Parathyroid adenoma (tissue), 2 donors: ENCODE data around the gene TRIM42.

Experiments
- H2AFZ ChIP-seq: fragments of 300-600 bp; sonication (generic); one replicate; pipeline ENCODE4 v1.7.0; 2017; ENCODE audit warnings: antibody characterized with exemption, mild to moderate bottlenecking
- H3K27ac ChIP-seq: fragments of 300-600 bp; sonication (generic); one replicate; pipeline ENCODE4 v1.7.0; 2017
- H3K27me3 ChIP-seq: fragments of 300-600 bp; sonication (generic); one replicate; pipeline ENCODE4 v1.7.0; 2017; ENCODE audit warnings: low read length; ENCODE audit not compliant: control insufficient read depth, insufficient read depth
- H3K36me3 ChIP-seq: fragments of 300-600 bp; sonication (generic); one replicate; pipeline ENCODE4 v1.7.0; 2017; ENCODE audit warnings: low read length; ENCODE audit not compliant: control insufficient read depth, insufficient read depth
- H3K4me1 ChIP-seq: fragments of 300-600 bp; sonication (generic); one replicate; pipeline ENCODE4 v1.7.0; 2017; ENCODE audit warnings: control low read depth
- H3K4me2 ChIP-seq: fragments of 300-600 bp; sonication (generic); one replicate; pipeline ENCODE4 v1.7.0; 2017; ENCODE audit warnings: low read length
- H3K4me3 ChIP-seq: fragments of 300-600 bp; sonication (generic); one replicate; pipeline ENCODE4 v1.7.0; 2017; ENCODE audit warnings: low read depth, low read length
- H3K79me2 ChIP-seq: fragments of 300-600 bp; sonication (generic); one replicate; pipeline ENCODE4 v1.7.0; 2017; ENCODE audit warnings: control low read depth
- H3K9ac ChIP-seq: fragments of 300-600 bp; sonication (generic); one replicate; pipeline ENCODE4 v1.7.0; 2017; ENCODE audit warnings: mild to moderate bottlenecking
- H3K9me3 ChIP-seq: fragments of 300-600 bp; sonication (generic); one replicate; pipeline ENCODE4 v1.7.0; 2017; ENCODE audit warnings: low read length; ENCODE audit not compliant: control insufficient read depth
- CTCF ChIP-seq: fragments of 300-600 bp; sonication (generic); IDR thresholded peaks from one replicate; pipeline ENCODE4 v1.7.0; 2017; ENCODE audit warnings: antibody characterized with exemption, mild to moderate bottlenecking
- donor health status: primary hyperparathyroidism.

Gene TRIM42

GRCh38 chr3:140724856-140725812 lies 47.3 kb downstream of the TRIM42 start:
- Histone ChIP-seq H3K4me1 (no peaks in the 10 kb centered on the region), H3K27ac (no peak overlapping the region), H3K36me3 (no peaks in the 10 kb centered on the region), H2AFZ (no peak overlapping the region), H3K27me3 (no peaks in the 10 kb centered on the region), H3K79me2 (no peaks in the 10 kb centered on the region), H3K9ac (no peak overlapping the region), H3K9me3 (no peaks in the 10 kb centered on the region), H3K4me2 (no peak overlapping the region), H3K4me3 (no peak overlapping the region)
- TF ChIP-seq CTCF = no peak

- Histone ChIP-seq H3K4me2 (no peak overlapping the region), H3K27ac (no peak overlapping the region), H3K27me3 (no peaks in the 10 kb centered on the region), H3K4me3 (no peak overlapping the region), H3K36me3 (no peaks in the 10 kb centered on the region), H3K9me3 (no peaks in the 10 kb centered on the region), H3K4me1 (no peaks in the 10 kb centered on the region), H3K79me2 (no peaks in the 10 kb centered on the region), H2AFZ (no peak overlapping the region), H3K9ac (no peak overlapping the region)
- TF ChIP-seq CTCF = no peak
Observed at GRCh38 chr3:140726066-140726465, 48.2 kb downstream of the TRIM42 start.

- H3K27ac ChIP-seq = no peak overlapping the region
- TF ChIP-seq CTCF = no peak
- no peaks in the 10 kb centered on the region for H3K36me3 ChIP-seq
- H3K9ac ChIP-seq = no peak overlapping the region
- no peaks in the 10 kb centered on the region for H3K4me1 ChIP-seq
- no peaks in the 10 kb centered on the region for H3K79me2 ChIP-seq
- H3K4me3 ChIP-seq = no peak overlapping the region
- no peak overlapping the region for H2AFZ ChIP-seq
- H3K27me3 ChIP-seq = no peaks in the 10 kb centered on the region
- H3K4me2 ChIP-seq = no peak overlapping the region
- no peaks in the 10 kb centered on the region for H3K9me3 ChIP-seq
Observed at GRCh38 chr3:140727886-140728285, 50.0 kb downstream of the TRIM42 start.

GRCh38 chr3:140731440-140732119 lies 53.7 kb downstream of the TRIM42 start:
- Histone ChIP-seq H3K9me3 (no peaks in the 10 kb centered on the region), H2AFZ (no peak overlapping the region), H3K27me3 (no peaks in the 10 kb centered on the region), H3K79me2 (no peaks in the 10 kb centered on the region), H3K4me2 (no peak overlapping the region), H3K9ac (no peak overlapping the region), H3K27ac (no peak overlapping the region), H3K4me3 (no peak overlapping the region), H3K4me1 (no peaks in the 10 kb centered on the region), H3K36me3 (no peaks in the 10 kb centered on the region)
- no peak for TF ChIP-seq CTCF
